ENCODE measurements around the gene MAST4.

The MAST4 gene

GRCh38 chr5:67031692-67032091 is 435.5 kb downstream of the MAST4 start:
- no peak for TF ChIP-seq CTCF (IDR thresholded peaks at IDR 0.05; ENCODE audit: low read depth, low read length)
- H3K4me3 ChIP-seq (ENCODE audit: low read depth, low read length): no peak overlapping the region

- H3K4me3 ChIP-seq (ENCODE audit: low read depth, low read length): no peak overlapping the region
- TF ChIP-seq CTCF (IDR thresholded peaks at IDR 0.05; ENCODE audit: low read depth, low read length): no peak
Measured at GRCh38 chr5:67032921-67033664, 436.9 kb downstream of the MAST4 start.

GRCh38 chr5:67033880-67034651 is 437.9 kb downstream of the MAST4 start:
- no peak for TF ChIP-seq CTCF (IDR thresholded peaks at IDR 0.05; ENCODE audit: low read depth, low read length)
- no peak overlapping the region for H3K4me3 ChIP-seq (ENCODE audit: low read depth, low read length)

- no peak for TF ChIP-seq CTCF (IDR thresholded peaks at IDR 0.05; ENCODE audit: low read depth, low read length)
- no peak overlapping the region for H3K4me3 ChIP-seq (ENCODE audit: low read depth, low read length)
Measured at GRCh38 chr5:67035098-67035740, 439.0 kb downstream of the MAST4 start.

- TF ChIP-seq CTCF (IDR thresholded peaks at IDR 0.05; ENCODE audit: low read depth, low read length): no peak
Measured at GRCh38 chr5:67037171-67037570, 441.0 kb downstream of the MAST4 start.

GRCh38 chr5:67038817-67039603 is 442.8 kb downstream of the MAST4 start:
- no peak for TF ChIP-seq CTCF (IDR thresholded peaks at IDR 0.05; ENCODE audit: low read depth, low read length)
- H3K4me3 ChIP-seq (ENCODE audit: low read depth, low read length): no peak overlapping the region

More at GRCh38 chr5:67037171-67037570, 441.0 kb downstream of the MAST4 start:
- no peak overlapping the region for H3K4me3 ChIP-seq (ENCODE audit: low read depth, low read length)

Data from WI38 (cell line).